IMR-90 (cell line): ENCODE results near the gene FBXL16. TPM values are rescaled to one million over a fixed set of nuclear protein-coding genes. Genes with fewer than 3 reads are reported as not detected.
A peak's percentile ranks its signal among the peaks of the same experiment; 100 is the strongest.

Experiments used
- ATAC-seq: fragments of 200-7000 bp; cut with Tn5 transposase; 2 replicates; pipeline ENCODE4 v1.9.1; 2020; ENCODE audit warnings: low read depth, mild to moderate bottlenecking, moderate library complexity
- BruUV-seq: library from RNA; stranded (reverse); fragments of 400-500 nt; replicated peaks from 2 replicates; lab custom pipeline; 2021; lab: Mats Ljungman, UMichigan
- CTCF ChIA-PET: fragments of 300-600 bp; formaldehyde crosslinking; extraction: SDS; loops from one replicate; lab custom pipeline; 2021; ENCODE audit warnings: antibody characterized with exemption; lab: Yijun Ruan, JAX
- POLR2A ChIA-PET: fragments of 300-600 bp; sonication (Branson Sonifier 250); formaldehyde crosslinking; loops from one replicate; lab custom pipeline; 2022; ENCODE audit warnings: antibody characterized with exemption; ENCODE audit not compliant: unreplicated experiment; lab: Charles Lee
- DNase-seq: peaks from one replicate; pipeline ENCODE4 v3.0.0; 2013
- H2AFZ ChIP-seq: replicated peaks from 2 replicates; pipeline ENCODE3; 2013; ENCODE audit warnings: low read length, mild to moderate bottlenecking; ENCODE audit not compliant: poor library complexity
- H2AK5ac ChIP-seq: 2 replicates; pipeline ENCODE4 v1.6.1; 2013; ENCODE audit warnings: low read depth, low read length, inconsistent platforms
- H2AK9ac ChIP-seq: replicated peaks from 2 replicates; pipeline ENCODE3; 2013; ENCODE audit warnings: mild to moderate bottlenecking, low read depth, low read length, moderate library complexity; ENCODE audit not compliant: poor library complexity
- H2BK120ac ChIP-seq: 2 replicates; pipeline ENCODE4 v1.6.1; 2013; ENCODE audit warnings: low read depth, low read length, inconsistent platforms
- H2BK15ac ChIP-seq: 3 replicates; pipeline ENCODE4 v1.6.1; 2013; ENCODE audit warnings: low read depth, low read length, inconsistent platforms
- H2BK20ac ChIP-seq: 2 replicates; pipeline ENCODE4 v1.6.1; 2013; ENCODE audit warnings: low read depth, mild to moderate bottlenecking, inconsistent platforms, low read length, moderate library complexity
- H2BK5ac ChIP-seq: 2 replicates; pipeline ENCODE4 v1.6.1; 2013; ENCODE audit warnings: mild to moderate bottlenecking, low read depth, low read length, inconsistent platforms; ENCODE audit not compliant: poor library complexity, severe bottlenecking
- H3K14ac ChIP-seq: replicated peaks from 2 replicates; pipeline ENCODE4 v1.6.1; 2013; ENCODE audit warnings: low read depth, low read length, inconsistent platforms
- H3K18ac ChIP-seq: 2 replicates; pipeline ENCODE4 v1.6.1; 2013; ENCODE audit warnings: low read depth, low read length, control low read depth
- H3K23ac ChIP-seq: 2 replicates; pipeline ENCODE4 v1.6.1; 2013; ENCODE audit warnings: low read depth, low read length, inconsistent platforms
- H3K27ac ChIP-seq: 2 replicates; pipeline ENCODE4 v1.5.1; 2013; ENCODE audit warnings: mild to moderate bottlenecking, control low read depth, low read length; ENCODE audit not compliant: insufficient read depth
- H3K27me3 ChIP-seq: 2 replicates; pipeline ENCODE4 v1.6.1; 2013; ENCODE audit warnings: low read length; ENCODE audit not compliant: control insufficient read depth, insufficient read depth
- H3K36me3 ChIP-seq: 2 replicates; pipeline ENCODE4 v1.6.1; 2013; ENCODE audit warnings: low read length, mixed read lengths; ENCODE audit not compliant: control insufficient read depth, insufficient read depth
- H3K4ac ChIP-seq: 2 replicates; pipeline ENCODE4 v1.6.1; 2013; ENCODE audit warnings: low read depth, low read length, inconsistent platforms
- H3K4me1 ChIP-seq: 2 replicates; pipeline ENCODE4 v1.6.1; 2013; ENCODE audit warnings: low read length, mixed read lengths; ENCODE audit not compliant: control insufficient read depth, insufficient read depth
- H3K4me2 ChIP-seq: 2 replicates; pipeline ENCODE4 v1.6.1; 2013; ENCODE audit warnings: low read depth, mild to moderate bottlenecking, control low read depth, low read length, moderate library complexity
- H3K4me3 ChIP-seq: 2 replicates; pipeline ENCODE4 v1.5.1; 2013; ENCODE audit warnings: low read depth, mild to moderate bottlenecking, control low read depth, low read length, moderate library complexity; ENCODE audit not compliant: insufficient read depth
- H3K56ac ChIP-seq: 2 replicates; pipeline ENCODE4 v1.6.1; 2013; ENCODE audit warnings: low read length, inconsistent platforms; ENCODE audit not compliant: insufficient read depth; ENCODE audit errors: extremely low read depth
- H3K79me1 ChIP-seq, 2 experiments: 2 replicates each; pipeline ENCODE4 v1.6.1; 2013; ENCODE audit warnings: low read length in 2 of 2, inconsistent platforms in 1 of 2, low read depth in 1 of 2
- H3K9ac ChIP-seq: 2 replicates; pipeline ENCODE4 v1.6.1; 2013; ENCODE audit warnings: low read depth, low read length, control low read depth
- H3K9me1 ChIP-seq: 2 replicates; pipeline ENCODE4 v1.6.1; 2013; ENCODE audit warnings: low read length, inconsistent platforms; ENCODE audit not compliant: insufficient read depth
- H3K9me3 ChIP-seq: 2 replicates; pipeline ENCODE4 v1.6.1; 2013; ENCODE audit warnings: low read length; ENCODE audit not compliant: control insufficient read depth, insufficient read depth
- H4K20me1 ChIP-seq: 2 replicates; pipeline ENCODE4 v1.6.1; 2013; ENCODE audit warnings: low read length, inconsistent platforms; ENCODE audit not compliant: insufficient read depth
- H4K5ac ChIP-seq: 2 replicates; pipeline ENCODE4 v1.6.1; 2013; ENCODE audit warnings: mild to moderate bottlenecking, low read depth, low read length, control low read depth
- H4K8ac ChIP-seq, 2 experiments: 2 replicates each; pipeline ENCODE4 v1.6.1; 2013; ENCODE audit warnings: low read depth in 2 of 2, low read length in 2 of 2, control low read depth in 1 of 2, inconsistent platforms in 1 of 2
- H4K91ac ChIP-seq: 2 replicates; pipeline ENCODE4 v1.6.1; 2013; ENCODE audit warnings: low read depth, low read length, inconsistent platforms; ENCODE audit not compliant: insufficient read depth
- BHLHE40 ChIP-seq: fragments of 150-350 bp; IDR thresholded peaks from 2 replicates; pipeline ENCODE4 v1.6.1; 2016; ENCODE audit warnings: mild to moderate bottlenecking, low read depth, low read length
- CHD1 ChIP-seq: IDR thresholded peaks from 2 replicates; pipeline ENCODE4 v1.6.1; 2012; ENCODE audit warnings: low read depth, low read length, improper control_type of control experiment
- CTCF ChIP-seq: conservative IDR thresholded peaks from 2 replicates; pipeline ENCODE4 v1.5.1; 2012; ENCODE audit warnings: mild to moderate bottlenecking, low read depth, low read length, improper control_type of control experiment
- FOS ChIP-seq: fragments of 150-350 bp; IDR thresholded peaks from 2 replicates; pipeline ENCODE4 v1.6.1; 2016; ENCODE audit warnings: low read depth, low read length
- MAFK ChIP-seq: IDR thresholded peaks from 2 replicates; pipeline ENCODE4 v1.6.1; 2012; ENCODE audit warnings: low read depth, low read length, improper control_type of control experiment
- MAZ ChIP-seq: IDR thresholded peaks from 2 replicates; pipeline ENCODE4 v1.6.1; 2012; ENCODE audit warnings: low read depth, mild to moderate bottlenecking, low read length, improper control_type of control experiment, moderate library complexity, borderline replicate concordance
- MXI1 ChIP-seq: IDR thresholded peaks from 2 replicates; pipeline ENCODE4 v1.6.1; 2012; ENCODE audit warnings: low read depth, mild to moderate bottlenecking, low read length, moderate library complexity, borderline replicate concordance
- NFE2L2 ChIP-seq: fragments of 150-350 bp; IDR thresholded peaks from 2 replicates; pipeline ENCODE4 v1.6.1; 2016; ENCODE audit warnings: low read depth, mild to moderate bottlenecking, low read length
- POLR2A ChIP-seq: IDR thresholded peaks from 2 replicates; pipeline ENCODE4 v1.6.1; 2012; ENCODE audit warnings: mild to moderate bottlenecking, low read depth, low read length
- RCOR1 ChIP-seq: IDR thresholded peaks from 2 replicates; pipeline ENCODE4 v1.6.1; 2012; ENCODE audit warnings: mild to moderate bottlenecking, low read length, improper control_type of control experiment; ENCODE audit not compliant: insufficient replicate concordance
- SMC3 ChIP-seq: fragments of 150-350 bp; IDR thresholded peaks from 2 replicates; pipeline ENCODE4 v1.6.1; 2016; ENCODE audit warnings: low read depth, mild to moderate bottlenecking, antibody characterized with exemption, low read length, moderate library complexity
- WGBS, 2 experiments: methylation state at CpG; one replicate each; pipeline versions ENCODE4 v1.1.5 to v1.1.7; 2013; ENCODE audit warnings: missing lambda C conversion rate in 2 of 2; ENCODE audit not compliant: insufficient read length in 1 of 2; ENCODE audit errors: extremely low coverage in 2 of 2; 5-methylcytosine and 5-hydroxymethylcytosine counted together
- dilution Hi-C: fragments of 300-500 bp; cut with HindIII; formaldehyde crosslinking; loops from one replicate; pipeline ENCODE4 v1.14.3; 2018; ENCODE audit warnings: low sequenced_read_pairs; ENCODE audit not compliant: unreplicated experiment
- in situ Hi-C: fragments of 300-500 bp; cut with MboI; formaldehyde crosslinking; loops from 3 replicates; pipeline ENCODE4 v1.14.3; 2019; ENCODE audit warnings: low sequenced_read_pairs, inconsistent platforms, mixed read lengths
- intact Hi-C: fragments of 100-400 bp; cut with micrococcal nuclease; formaldehyde crosslinking; loops from 2 replicates; pipeline ENCODE4 v1.10.0; 2022
- polyA plus RNA-seq, 3 experiments: library from polyadenylated mRNA; depleted of rRNA; stranded (reverse); fragments of >200 nt; gene quantifications; 2 replicates each; pipeline ENCODE4 v1.2.3, GENCODE V29; 2012; ENCODE audit warnings: low replicate concordance in 1 of 3
- total RNA-seq: library from RNA; depleted of rRNA; stranded (reverse); fragments of >200 nt; gene quantifications from 2 replicates; pipeline ENCODE4 v1.2.3, GENCODE V29; 2012

The FBXL16 gene
- total and polyA plus RNA-seq, 2 of the 4 experiments (the other 2 are of a cell fraction), result 0.18 to 2.2 TPM

GRCh38 chr16:679814-680624 is 25.6 kb downstream of the FBXL16 start, which contains the start of gene STUB1:
STUB1 (plus strand) TSS chr16:680410; CDS start chr16:680526, 116 bp downstream.
- H3K18ac ChIP-seq, result peak within 1 kb of the TSS; percentile 73
- peak; percentile 80 for DNase-seq
- H3K9ac ChIP-seq, result peak within 1 kb of the TSS; percentile 80
- peak within 1 kb of the TSS; percentile 80 for H2AK5ac ChIP-seq
- peaks cover 15% of the 10 kb centered on the region for H3K9me1 ChIP-seq
- H2AFZ ChIP-seq, result peak within 1 kb of the TSS; percentile 99
- peak within 1 kb of the TSS; percentile 76 for H3K14ac ChIP-seq
- H2BK120ac ChIP-seq, result peak within 1 kb of the TSS; percentile 35; the same call in 1 of the 2 replicates
- peak within 1 kb of the TSS; percentile 86 for H4K5ac ChIP-seq
- CTCF ChIA-PET, result no interaction called here
- peak; percentile 74 for ATAC-seq
- peak within 1 kb of the TSS; percentile 98 for H2AK9ac ChIP-seq
- intact Hi-C loops, result no loop called here
- WGBS, 2 experiments, result 0% methylated on average over 31 of the region's 91 CpGs; no CpG with 5 or more reads in 1 of the 2 experiments
- peak within 1 kb of the TSS; percentile 83 for H3K4ac ChIP-seq
- BruUV-seq, result no TSS peak
- no peaks in the 10 kb centered on the region for H3K27me3 ChIP-seq
- no peak within 1 kb of the TSS; the same call in 2 of the 3 replicates for H2BK15ac ChIP-seq
- POLR2A ChIA-PET, result no interaction called here
- no peak within 1 kb of the TSS for H2BK20ac ChIP-seq
- H4K20me1 ChIP-seq, result peaks cover 35% of the 10 kb centered on the region
- dilution Hi-C loops, result no loop called here
- peak within 1 kb of the TSS; percentile 88 for H3K27ac ChIP-seq
- H3K4me2 ChIP-seq, result peak within 1 kb of the TSS; percentile 98
- peak within 1 kb of the TSS; percentile 75 for H3K23ac ChIP-seq
- H3K36me3 ChIP-seq, result peaks cover 22% of the 10 kb centered on the region
- peak within 1 kb of the TSS; percentile 74 for H4K91ac ChIP-seq
- in situ Hi-C loops, result no loop called here
- H3K79me1 ChIP-seq, result peaks cover 9 to 44% of the 10 kb centered on the region in 2 experiments; a peak in 3 of 4 replicates
- no peak within 1 kb of the TSS for H3K56ac ChIP-seq
- H3K4me3 ChIP-seq, result peak within 1 kb of the TSS; percentile 96
- peaks cover 26% of the 10 kb centered on the region for H3K4me1 ChIP-seq
- TF ChIP-seq BHLHE40 (peak; percentile 60), MXI1 (peak; percentile 46; the same call in 1 of the 2 replicates), MAZ (peak; percentile 85), NFE2L2 (no peak), POLR2A (peak; percentile 39), RCOR1 (no peak), CTCF (no peak), SMC3 (no peak), FOS (no peak), CHD1 (no peak), MAFK (no peak)
- H3K9me3 ChIP-seq, result no peaks in the 10 kb centered on the region
- H2BK5ac ChIP-seq, result peak within 1 kb of the TSS; percentile 81
- H4K8ac ChIP-seq, result peak within 1 kb of the TSS; percentile 86 to 100
